Dendritic cell treated with granulocyte-macrophage colony-stimulating factor and Interleukin-4, amounts not matched to agents 40 ng/mL and 50 ng/mL, for 4 days (primary cell): ENCODE measurements around the gene ACRBP.

Experiments used
- H3K27ac Mint-ChIP-seq: one replicate; pipeline ENCODE4 v1.8.0; 2022; ENCODE audit warnings: mild to moderate bottlenecking, mixed read lengths
- H3K27me3 Mint-ChIP-seq: one replicate; pipeline ENCODE4 v1.8.0; 2022; ENCODE audit warnings: mild to moderate bottlenecking, mixed read lengths
- H3K36me3 Mint-ChIP-seq: one replicate; pipeline ENCODE4 v1.8.0; 2022; ENCODE audit warnings: low read depth, mixed read lengths
- H3K4me1 Mint-ChIP-seq: one replicate; pipeline ENCODE4 v1.8.0; 2022; ENCODE audit warnings: low read depth, mixed read lengths
- H3K4me3 Mint-ChIP-seq: one replicate; pipeline ENCODE4 v1.8.0; 2022; ENCODE audit warnings: mild to moderate bottlenecking, moderate library complexity, mixed read lengths
- H3K9me3 Mint-ChIP-seq: one replicate; pipeline ENCODE4 v1.8.0; 2022; ENCODE audit warnings: mixed read lengths
- intact Hi-C: fragments of 100-400 bp; cut with micrococcal nuclease; formaldehyde crosslinking; loops from one replicate; pipeline ENCODE4 v1.15.0; 2022

The ACRBP gene

GRCh38 chr12:6618483-6619225 is 28.6 kb downstream of the ACRBP start:
- peak overlapping the region; percentile 72 for H3K27ac Mint-ChIP-seq
- H3K4me1 Mint-ChIP-seq: peaks cover 68% of the 10 kb centered on the region
- intact Hi-C loops: loop anchor here (2.0 to 5.0 kb wide), 3 partner anchors 26 to 209 kb away; partner anchors contain the start of gene P3H3
- H3K9me3 Mint-ChIP-seq: no peaks in the 10 kb centered on the region
- peaks cover 7% of the 10 kb centered on the region for H3K36me3 Mint-ChIP-seq
- no peak overlapping the region for H3K4me3 Mint-ChIP-seq
- peaks cover 3% of the 10 kb centered on the region for H3K27me3 Mint-ChIP-seq

- Mint-ChIP-seq H3K27me3 (peaks cover 1% of the 10 kb centered on the region), H3K36me3 (peaks cover 4% of the 10 kb centered on the region), H3K4me1 (peaks cover 82% of the 10 kb centered on the region), H3K9me3 (no peaks in the 10 kb centered on the region), H3K4me3 (no peak overlapping the region), H3K27ac (peak overlapping the region; percentile 85)
- intact Hi-C loops: loop anchor here (5.0 kb wide), 2 partner anchors 161 to 211 kb away; partner anchors contain the start of gene P3H3
These were observed 31.4 kb downstream of the ACRBP start for GRCh38 chr12:6615802-6616201.

GRCh38 chr12:6614513-6615172 is 32.6 kb downstream of the ACRBP start:
- peak overlapping the region; percentile 85 for H3K27ac Mint-ChIP-seq
- intact Hi-C loops: loop anchor here (5.0 kb wide), 2 partner anchors 163 to 213 kb away; partner anchors contain the start of gene P3H3
- H3K4me3 Mint-ChIP-seq: no peak overlapping the region
- H3K36me3 Mint-ChIP-seq: no peaks in the 10 kb centered on the region
- no peaks in the 10 kb centered on the region for H3K9me3 Mint-ChIP-seq
- H3K27me3 Mint-ChIP-seq: no peaks in the 10 kb centered on the region
- H3K4me1 Mint-ChIP-seq: peaks cover 72% of the 10 kb centered on the region

GRCh38 chr12:6613776-6614512 is 33.3 kb downstream of the ACRBP start:
- Mint-ChIP-seq H3K4me3 (peak overlapping the region; percentile 62), H3K36me3 (no peaks in the 10 kb centered on the region), H3K27ac (peak overlapping the region; percentile 85), H3K4me1 (peaks cover 66% of the 10 kb centered on the region), H3K9me3 (no peaks in the 10 kb centered on the region), H3K27me3 (no peaks in the 10 kb centered on the region)
- intact Hi-C loops: no loop called here

GRCh38 chr12:6613015-6613775 is 34.0 kb downstream of the ACRBP start:
- H3K27me3 Mint-ChIP-seq: no peaks in the 10 kb centered on the region
- H3K4me3 Mint-ChIP-seq: peak overlapping the region; percentile 40
- H3K4me1 Mint-ChIP-seq: peaks cover 59% of the 10 kb centered on the region
- no peaks in the 10 kb centered on the region for H3K9me3 Mint-ChIP-seq
- H3K36me3 Mint-ChIP-seq: no peaks in the 10 kb centered on the region
- H3K27ac Mint-ChIP-seq: peak overlapping the region; percentile 85
- intact Hi-C loops: no loop called here

- intact Hi-C loops: no loop called here
- peaks cover 53% of the 10 kb centered on the region for H3K4me1 Mint-ChIP-seq
- no peaks in the 10 kb centered on the region for H3K27me3 Mint-ChIP-seq
- no peaks in the 10 kb centered on the region for H3K36me3 Mint-ChIP-seq
- H3K27ac Mint-ChIP-seq: peak overlapping the region; percentile 85
- peak overlapping the region; percentile 40 for H3K4me3 Mint-ChIP-seq
- H3K9me3 Mint-ChIP-seq: no peaks in the 10 kb centered on the region
These were observed 34.6 kb downstream of the ACRBP start for GRCh38 chr12:6612652-6613014.

GRCh38 chr12:6612247-6612646 is 35.0 kb downstream of the ACRBP start:
- H3K27ac Mint-ChIP-seq: peak overlapping the region; percentile 85
- H3K4me1 Mint-ChIP-seq: peaks cover 52% of the 10 kb centered on the region
- intact Hi-C loops: no loop called here
- no peaks in the 10 kb centered on the region for H3K27me3 Mint-ChIP-seq
- H3K36me3 Mint-ChIP-seq: no peaks in the 10 kb centered on the region
- H3K9me3 Mint-ChIP-seq: no peaks in the 10 kb centered on the region
- H3K4me3 Mint-ChIP-seq: no peak overlapping the region

- intact Hi-C loops: loop anchor here (5.0 kb wide), 1 partner anchor 39 kb away; the partner anchor contains the start of gene ACRBP
- Mint-ChIP-seq H3K36me3 (peaks cover 26% of the 10 kb centered on the region), H3K9me3 (no peaks in the 10 kb centered on the region), H3K4me1 (peaks cover 52% of the 10 kb centered on the region), H3K27me3 (no peaks in the 10 kb centered on the region), H3K27ac (no peak overlapping the region), H3K4me3 (no peak overlapping the region)
These were observed 38.5 kb downstream of the ACRBP start for GRCh38 chr12:6608592-6609281.

- peaks cover 52% of the 10 kb centered on the region for H3K4me1 Mint-ChIP-seq
These were observed 39.3 kb downstream of the ACRBP start for GRCh38 chr12:6607751-6608591.

GRCh38 chr12:6606331-6607131 is 40.7 kb downstream of the ACRBP start:
- H3K27ac Mint-ChIP-seq: no peak overlapping the region
- H3K4me3 Mint-ChIP-seq: no peak overlapping the region
- no peaks in the 10 kb centered on the region for H3K27me3 Mint-ChIP-seq
- H3K36me3 Mint-ChIP-seq: peaks cover 48% of the 10 kb centered on the region
- intact Hi-C loops: loop anchor here (5.0 kb wide), 1 partner anchor 41 kb away; the partner anchor contains the start of gene ACRBP
- peaks cover 52% of the 10 kb centered on the region for H3K4me1 Mint-ChIP-seq
- H3K9me3 Mint-ChIP-seq: no peaks in the 10 kb centered on the region

More at GRCh38 chr12:6607751-6608591, 39.3 kb downstream of the ACRBP start:
- Mint-ChIP-seq H3K36me3 (peaks cover 34% of the 10 kb centered on the region), H3K27me3 (no peaks in the 10 kb centered on the region), H3K4me3 (no peak overlapping the region), H3K27ac (no peak overlapping the region), H3K9me3 (no peaks in the 10 kb centered on the region)
- intact Hi-C loops: loop anchor here (5.0 kb wide), 1 partner anchor 39 kb away; the partner anchor contains the start of gene ACRBP

GRCh38 chr12:6605421-6606330 is 41.6 kb downstream of the ACRBP start:
- H3K9me3 Mint-ChIP-seq: no peaks in the 10 kb centered on the region
- no peaks in the 10 kb centered on the region for H3K27me3 Mint-ChIP-seq
- H3K27ac Mint-ChIP-seq: no peak overlapping the region
- peaks cover 44% of the 10 kb centered on the region for H3K4me1 Mint-ChIP-seq
- no peak overlapping the region for H3K4me3 Mint-ChIP-seq
- peaks cover 57% of the 10 kb centered on the region for H3K36me3 Mint-ChIP-seq
- intact Hi-C loops: loop anchor here (5.0 kb wide), 1 partner anchor 42 kb away; the partner anchor contains the start of gene ACRBP
